GM12801 (cell line): ENCODE results near the gene ZNF473.

ENCODE experiments used
- TF ChIP-seq, protein P1 (sequence below): IDR thresholded peaks from one replicate; pipeline ENCODE4 v1.5.1; 2011; ENCODE audit warnings: control low read depth; ENCODE audit not compliant: insufficient read length; ENCODE audit errors: extremely low read depth

Gene ZNF473

GRCh38 chr19:50022823-50023222 is 3.0 kb upstream of the ZNF473 start:
- TF ChIP-seq, protein P1, sequence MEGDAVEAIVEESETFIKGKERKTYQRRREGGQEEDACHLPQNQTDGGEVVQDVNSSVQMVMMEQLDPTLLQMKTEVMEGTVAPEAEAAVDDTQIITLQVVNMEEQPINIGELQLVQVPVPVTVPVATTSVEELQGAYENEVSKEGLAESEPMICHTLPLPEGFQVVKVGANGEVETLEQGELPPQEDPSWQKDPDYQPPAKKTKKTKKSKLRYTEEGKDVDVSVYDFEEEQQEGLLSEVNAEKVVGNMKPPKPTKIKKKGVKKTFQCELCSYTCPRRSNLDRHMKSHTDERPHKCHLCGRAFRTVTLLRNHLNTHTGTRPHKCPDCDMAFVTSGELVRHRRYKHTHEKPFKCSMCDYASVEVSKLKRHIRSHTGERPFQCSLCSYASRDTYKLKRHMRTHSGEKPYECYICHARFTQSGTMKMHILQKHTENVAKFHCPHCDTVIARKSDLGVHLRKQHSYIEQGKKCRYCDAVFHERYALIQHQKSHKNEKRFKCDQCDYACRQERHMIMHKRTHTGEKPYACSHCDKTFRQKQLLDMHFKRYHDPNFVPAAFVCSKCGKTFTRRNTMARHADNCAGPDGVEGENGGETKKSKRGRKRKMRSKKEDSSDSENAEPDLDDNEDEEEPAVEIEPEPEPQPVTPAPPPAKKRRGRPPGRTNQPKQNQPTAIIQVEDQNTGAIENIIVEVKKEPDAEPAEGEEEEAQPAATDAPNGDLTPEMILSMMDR = no peak

DNA sequence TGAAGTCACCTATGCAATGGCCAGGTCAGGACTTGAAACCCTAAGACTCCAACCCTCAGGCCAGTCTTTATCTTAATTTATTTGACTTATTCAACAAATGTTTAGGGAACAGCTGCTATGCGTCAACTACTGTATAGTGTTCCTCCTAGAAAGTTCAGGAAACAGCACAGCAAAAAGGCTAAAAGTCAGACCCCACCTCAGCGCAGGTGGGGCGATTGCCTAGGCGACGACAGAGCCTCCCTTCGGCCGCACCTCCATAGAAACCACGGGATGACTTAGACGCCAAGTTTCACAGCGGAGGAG is 1.1 kb upstream of the ZNF473 start:
- TF ChIP-seq, protein P1 = no peak

DNA sequence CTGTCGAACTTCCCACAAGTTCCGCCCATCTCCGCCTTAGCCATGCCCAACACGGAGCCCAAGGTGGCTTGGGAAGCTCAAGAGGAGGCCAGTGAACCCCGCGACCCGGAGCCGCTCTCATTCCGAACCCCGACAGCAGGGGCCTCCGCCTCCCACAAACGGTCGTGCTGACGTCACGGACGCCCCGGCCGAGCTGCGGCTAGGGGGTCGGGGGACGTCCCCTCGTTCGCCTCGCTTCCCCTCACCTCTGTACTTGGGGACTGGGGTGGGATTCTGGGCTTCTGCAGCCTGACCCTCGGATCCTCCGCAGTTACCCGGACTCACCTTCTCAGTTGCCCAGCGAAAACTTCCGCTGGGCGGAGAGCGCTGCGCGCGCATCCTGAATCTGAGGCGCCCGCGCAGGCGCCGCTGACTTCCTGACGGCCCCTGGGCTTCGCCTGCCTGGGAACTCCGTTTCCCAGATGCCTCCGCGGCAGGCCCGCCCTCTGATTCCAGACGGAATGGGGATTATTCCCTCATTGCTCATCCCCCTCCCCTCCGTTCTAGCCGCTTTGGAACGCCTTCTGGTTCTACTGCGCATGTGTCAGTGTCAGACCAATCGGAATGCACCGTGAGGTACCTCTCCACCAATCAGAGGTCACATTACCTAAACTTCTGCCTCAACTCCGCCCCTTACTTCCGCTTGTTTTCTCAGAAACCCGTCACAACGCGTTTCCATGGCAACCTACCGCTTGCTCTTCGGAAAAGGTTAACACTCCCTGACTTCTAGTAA is 597 bp upstream of the ZNF473 start, which contains the start of gene VRK3:
Gene VRK3 (minus strand): TSS at position 351 of the 772 bp plus-strand sequence. CDS start 9,210 bp downstream, outside the sequence.
- TF ChIP-seq, protein P1 = no peak

- TF ChIP-seq, protein P1 = no peak
Measured at GRCh38 chr19:50026550-50026906, 723 bp downstream of the ZNF473 start.

DNA sequence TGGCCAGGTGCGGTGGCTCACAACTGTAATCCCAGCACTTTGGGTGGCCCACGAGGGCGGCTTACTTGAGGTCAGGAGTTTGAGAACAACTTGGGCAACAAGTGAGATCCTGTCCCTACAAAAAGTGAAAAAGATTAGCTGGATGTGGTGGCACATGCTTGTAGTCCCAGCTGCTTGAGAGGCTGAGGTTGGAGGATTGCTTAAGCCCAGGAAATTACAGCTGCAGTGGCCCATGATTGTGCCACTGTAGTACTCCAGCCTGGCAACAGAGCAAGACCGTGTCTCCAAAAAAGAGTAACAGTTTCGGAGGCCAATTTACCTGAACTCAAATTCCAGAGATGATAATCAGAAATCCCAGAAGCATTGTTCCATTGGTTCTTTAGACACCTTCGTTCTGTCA is 4.4 kb downstream of the ZNF473 start:
- TF ChIP-seq, protein P1 = no peak

DNA sequence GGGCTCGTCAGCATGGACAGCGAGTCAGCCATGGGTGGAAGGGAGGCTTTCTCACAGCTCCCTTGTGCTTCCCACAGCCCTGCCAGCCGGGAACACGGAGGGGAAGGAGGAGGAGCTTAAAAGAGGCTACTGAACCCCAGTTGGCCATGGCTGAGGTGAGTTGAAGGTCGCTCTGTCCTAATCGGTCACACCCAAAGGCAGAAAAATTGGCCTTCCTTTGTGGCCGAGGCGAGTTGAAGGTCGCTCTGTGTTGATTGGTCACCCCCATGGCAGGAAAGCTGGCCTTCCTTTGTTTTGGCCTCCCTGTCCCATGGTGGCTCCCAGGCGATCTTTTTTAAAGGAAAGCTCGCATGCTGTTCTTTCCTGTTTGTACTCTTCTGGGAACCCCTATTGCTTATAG is 5.1 kb downstream of the ZNF473 start:
- TF ChIP-seq, protein P1 = no peak

DNA sequence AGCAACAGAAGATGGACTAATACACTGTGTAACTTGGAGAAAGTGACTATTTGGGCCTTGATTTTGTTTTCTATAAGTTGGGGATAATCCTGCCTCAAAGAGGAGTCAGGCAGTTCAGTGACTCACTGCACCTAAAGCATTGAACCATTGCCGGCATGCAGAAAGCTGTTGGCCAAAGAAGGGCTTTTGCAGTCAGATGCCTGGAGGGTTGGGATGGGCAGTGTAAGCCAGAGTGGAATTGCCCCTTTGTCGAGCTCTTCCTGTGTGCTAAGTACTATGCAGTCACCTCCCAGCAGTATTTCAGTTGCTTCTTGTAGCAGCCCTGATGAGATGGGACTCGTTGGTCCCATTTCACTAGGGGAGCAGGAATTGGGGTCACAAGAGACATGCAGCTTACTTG is 11.1 kb downstream of the ZNF473 start:
- TF ChIP-seq, protein P1 = no peak
